B cell (primary cell): ENCODE measurements around the gene POLR2F.

Experiments
- CTCF ChIP-seq: fragments of 200-600 bp; IDR thresholded peaks from one replicate; pipeline ENCODE4 v1.8.0; 2022; ENCODE audit warnings: antibody characterized with exemption, mild to moderate bottlenecking
- EZH2 ChIP-seq: IDR thresholded peaks from 2 replicates; pipeline ENCODE4 v1.6.1; 2012; ENCODE audit warnings: borderline replicate concordance, low read depth, mild to moderate bottlenecking, moderate library complexity, low read length; ENCODE audit not compliant: insufficient read depth, poor library complexity, severe bottlenecking

GRCh38 chr22:37910890-37911672, 42.4 kb upstream of the POLR2F start:
- TF ChIP-seq CTCF (no peak), EZH2 (no peak)
